Lung microvascular endothelial cell (primary cell): ENCODE results near the gene APMAP. TPM values are rescaled to one million over a fixed set of nuclear protein-coding genes. Genes with fewer than 3 reads are reported as not detected.
A peak's percentile ranks its signal among the peaks of the same experiment; 100 is the strongest.

Experiments
- DNase-seq, 2 donors: peaks; one replicate each; pipeline versions ENCODE4 v3.0.0 to v3.0.0-alpha.2; 2010; ENCODE audit warnings: low read depth in 2 of 2
- total RNA-seq: library from RNA; depleted of rRNA; stranded (reverse); fragments of >200 nt; gene quantifications from 2 replicates; pipeline ENCODE4 v1.2.1, GENCODE V29; 2014

The APMAP gene
- total RNA-seq: 63.9 and 68.2 TPM in 2 replicates

DNA sequence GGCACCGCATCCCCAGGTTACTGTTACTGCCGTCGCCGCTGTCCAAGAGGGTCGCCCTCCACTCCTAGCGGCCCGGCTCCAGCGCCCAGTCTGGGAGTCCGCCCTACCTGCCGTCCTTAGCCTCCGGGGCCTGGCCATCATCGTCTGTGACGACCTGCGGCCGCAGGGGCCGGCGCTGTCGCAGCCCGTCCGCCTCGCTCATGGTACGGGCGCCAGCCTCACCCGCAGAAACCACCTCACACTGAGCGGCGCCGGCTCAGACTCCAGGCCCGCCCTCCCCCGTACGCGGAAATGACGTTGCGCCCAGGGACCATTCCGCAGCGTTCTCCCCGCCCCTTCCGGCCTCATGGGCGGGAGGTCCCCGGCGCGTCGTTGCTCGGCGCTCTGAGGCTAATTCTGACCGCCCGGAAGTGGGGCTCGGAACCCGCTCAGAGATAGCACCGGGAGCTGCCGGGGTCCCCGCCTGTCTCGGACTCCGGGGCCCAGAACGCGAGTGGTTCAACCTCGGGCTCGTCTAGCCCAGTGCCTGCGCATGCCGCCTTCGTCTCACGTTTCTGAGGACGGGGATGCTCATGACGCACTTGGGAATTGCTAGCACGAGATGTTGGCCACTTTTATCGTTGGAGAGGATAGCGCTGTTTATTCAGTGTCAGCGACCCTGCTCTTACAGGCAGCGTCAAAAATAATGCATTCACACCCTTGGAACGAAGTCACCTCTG lies at the start of gene APMAP:
TSS of gene APMAP (minus strand) at position 265 of the 719 bp plus-strand sequence. CDS start at position 202, 63 bp downstream.
- peak; percentile 93 to 95 for DNase-seq

GRCh38 chr20:25041813-25042530 lies 49.4 kb upstream of the APMAP start:
- no peak for DNase-seq

GRCh38 chr20:25040438-25040831 lies 47.9 kb upstream of the APMAP start:
- peak in 1 of 2 donors; percentile 7 for DNase-seq

DNA sequence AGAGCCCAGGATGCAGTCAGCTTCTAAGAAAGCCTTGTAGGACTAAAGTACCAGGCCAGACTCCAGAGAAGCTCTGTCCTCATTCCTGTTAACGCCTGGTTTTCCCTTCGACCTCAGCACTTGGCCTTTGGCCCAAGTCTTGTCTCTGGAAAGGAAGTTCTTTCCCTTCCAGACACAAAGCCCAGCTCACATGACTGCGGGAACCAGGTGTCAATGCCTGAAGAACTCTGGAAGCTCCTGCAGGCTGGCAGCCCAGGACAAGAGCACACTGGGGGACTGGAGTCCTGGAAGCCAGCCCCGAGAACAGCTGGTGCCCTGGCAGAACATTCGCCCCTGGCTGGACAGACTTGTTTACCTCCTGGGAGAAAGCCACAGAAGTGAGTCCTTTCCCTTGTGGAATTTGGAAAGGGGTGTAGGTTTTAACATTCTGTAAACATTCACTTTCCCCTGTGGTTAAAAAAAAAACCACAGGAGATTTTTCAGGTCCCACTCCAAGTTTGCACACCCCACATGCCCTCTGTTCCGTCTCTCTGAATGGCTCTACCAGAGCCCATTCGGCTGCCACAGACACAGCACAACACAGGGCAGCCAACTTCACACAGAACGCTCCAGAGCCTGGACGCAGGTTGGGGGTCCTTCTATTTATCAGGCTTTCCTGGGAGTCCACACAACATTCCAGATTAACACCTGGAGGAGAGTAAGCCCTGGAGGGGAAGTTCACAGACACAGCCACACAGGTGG lies 47.3 kb upstream of the APMAP start:
- peak in 1 of 2 donors; percentile 59 for DNase-seq

DNA sequence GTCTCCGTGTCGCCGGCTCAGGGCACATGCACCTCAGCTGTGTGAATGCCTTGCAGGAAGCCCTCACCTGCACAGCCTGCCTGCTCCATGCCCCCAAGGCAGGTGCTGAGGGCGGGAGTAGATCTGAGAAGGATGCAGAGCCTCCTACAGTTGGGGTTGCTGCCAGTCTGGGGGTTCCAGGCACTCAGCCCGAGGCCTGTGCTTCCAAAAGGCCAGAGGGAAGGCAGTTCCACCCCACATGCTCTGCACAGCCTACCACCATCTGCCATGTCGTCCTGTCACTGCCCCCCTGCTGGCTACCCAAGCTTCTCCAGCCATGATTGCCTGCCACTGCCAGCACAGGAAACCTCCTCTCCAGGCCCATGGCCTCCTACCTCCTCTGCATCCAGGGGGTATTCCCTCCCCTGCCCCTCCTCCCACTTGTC lies 46.1 kb upstream of the APMAP start:
- no peak for DNase-seq

GRCh38 chr20:25038103-25038410 lies 45.5 kb upstream of the APMAP start:
- no peak for DNase-seq

DNA sequence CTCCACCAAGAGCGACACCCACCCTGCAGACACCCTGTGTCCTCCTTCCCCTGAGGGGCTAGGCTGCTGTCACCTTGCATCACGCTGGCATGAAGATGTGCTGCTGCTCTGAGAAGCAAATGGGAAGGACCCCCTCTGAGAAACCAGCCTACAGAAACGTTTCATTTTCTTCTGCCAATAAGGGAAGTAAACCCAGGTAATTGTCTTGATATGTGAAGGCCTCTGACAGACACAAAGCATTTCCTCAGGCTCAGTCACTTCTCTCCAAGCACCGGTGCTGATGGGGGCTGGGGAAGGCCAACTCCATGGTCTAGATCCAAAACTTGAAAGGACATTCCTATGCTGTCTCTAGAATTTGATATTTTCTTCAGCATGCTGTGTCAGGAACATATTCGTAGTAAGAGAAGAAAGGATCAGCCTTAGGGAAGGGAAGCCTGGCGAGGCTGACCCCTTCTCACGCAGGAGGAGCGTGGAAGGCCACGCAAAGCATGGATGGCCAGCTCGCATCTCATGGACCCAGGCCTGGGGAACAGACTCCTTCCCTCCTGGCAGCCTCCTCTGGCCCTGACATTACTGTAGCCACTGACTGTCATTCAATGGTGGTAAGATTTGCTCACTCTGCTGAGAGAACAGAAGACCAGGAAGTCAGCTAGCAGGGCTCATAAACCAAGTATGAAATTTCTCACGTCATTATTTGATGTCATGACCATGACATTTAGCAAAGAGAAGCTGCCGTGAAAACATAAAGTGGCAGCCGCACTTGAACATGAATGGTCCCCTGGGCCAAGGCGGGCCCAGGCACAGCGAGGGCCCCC lies 44.9 kb upstream of the APMAP start:
- no peak for DNase-seq

DNA sequence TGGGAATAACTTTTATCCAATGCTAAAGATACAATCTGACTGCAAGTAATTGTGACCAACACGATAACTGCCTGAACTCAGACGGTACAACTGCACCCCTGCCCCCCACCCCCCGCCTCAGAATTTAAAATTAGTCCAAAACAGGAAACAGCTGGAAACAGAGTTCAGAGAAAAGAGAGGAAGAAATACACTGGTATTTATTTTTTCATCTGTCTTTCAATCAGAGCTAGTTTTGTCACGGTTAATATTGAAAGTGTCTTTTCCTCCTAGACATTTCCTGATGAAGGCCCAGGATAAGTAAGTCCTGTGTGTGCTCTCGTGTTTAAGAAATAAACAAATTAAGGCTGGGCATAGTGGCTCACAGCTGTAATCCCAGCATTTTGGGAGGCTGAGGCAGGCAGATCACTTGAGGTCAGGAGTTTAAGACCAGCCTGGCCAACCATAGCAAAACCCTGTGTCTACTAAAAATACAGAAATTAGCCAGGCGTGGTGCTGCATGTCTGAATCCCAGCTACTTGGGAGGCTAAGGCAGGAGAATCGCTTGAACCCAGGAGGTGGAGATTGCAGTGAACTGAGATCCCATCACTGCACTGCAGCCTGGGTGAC lies 43.9 kb upstream of the APMAP start:
- DNase-seq: peak; percentile 36 to 55

DNA sequence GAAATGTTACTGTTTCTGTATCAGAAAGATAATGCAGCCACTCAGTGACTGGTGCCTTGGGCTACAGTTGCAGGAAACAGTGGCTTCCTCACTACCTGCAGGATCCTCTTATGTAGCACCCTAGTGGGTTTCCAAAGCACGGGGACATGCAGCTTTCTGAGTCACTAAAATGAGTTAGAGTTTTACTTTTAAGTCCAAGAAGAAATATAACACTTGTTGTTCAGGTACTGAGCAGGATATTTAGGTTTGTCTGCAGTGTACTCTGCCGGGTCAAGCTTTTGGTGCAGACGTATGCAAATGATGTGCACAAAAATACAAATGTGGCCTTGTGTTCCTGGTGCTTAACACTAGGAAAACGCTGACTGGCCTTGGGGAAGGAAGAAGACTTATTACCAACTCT lies 43.4 kb upstream of the APMAP start:
- no peak for DNase-seq

- no peak for DNase-seq
Measured at GRCh38 chr20:25033924-25034300, 41.4 kb upstream of the APMAP start.

GRCh38 chr20:25033265-25033923 lies 40.8 kb upstream of the APMAP start:
- peak in 1 of 2 donors; percentile 13 for DNase-seq

- DNase-seq: no peak
Measured at GRCh38 chr20:25032478-25033264, 40.1 kb upstream of the APMAP start.

DNA sequence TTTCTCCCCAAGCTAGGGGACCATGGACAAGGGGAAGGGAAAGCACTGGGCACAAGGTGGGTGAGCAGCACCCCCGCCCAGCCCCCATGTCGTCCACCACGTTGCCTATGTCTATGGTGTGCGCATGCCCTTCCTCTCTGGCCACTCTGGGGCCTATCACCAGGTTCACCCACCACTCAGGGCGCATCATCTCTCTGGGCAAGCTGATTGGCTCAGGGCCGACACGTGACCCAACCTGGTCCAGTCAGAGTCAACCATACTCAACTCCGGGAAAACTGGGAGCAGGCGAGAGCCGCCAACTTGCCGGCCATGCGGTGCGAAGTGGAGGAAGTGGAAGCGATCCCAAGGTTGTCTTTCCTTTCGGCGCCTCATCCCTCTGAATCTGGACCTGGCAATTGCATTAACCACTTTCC lies 39.5 kb upstream of the APMAP start:
- DNase-seq: no peak

- DNase-seq: no peak
Measured at GRCh38 chr20:25031241-25031640, 38.7 kb upstream of the APMAP start.

GRCh38 chr20:25030649-25031207 lies 38.2 kb upstream of the APMAP start:
- no peak for DNase-seq

- DNase-seq: no peak
Measured at GRCh38 chr20:25030007-25030648, 37.6 kb upstream of the APMAP start.

- no peak for DNase-seq
Measured at GRCh38 chr20:25025986-25026605, 33.5 kb upstream of the APMAP start.

DNA sequence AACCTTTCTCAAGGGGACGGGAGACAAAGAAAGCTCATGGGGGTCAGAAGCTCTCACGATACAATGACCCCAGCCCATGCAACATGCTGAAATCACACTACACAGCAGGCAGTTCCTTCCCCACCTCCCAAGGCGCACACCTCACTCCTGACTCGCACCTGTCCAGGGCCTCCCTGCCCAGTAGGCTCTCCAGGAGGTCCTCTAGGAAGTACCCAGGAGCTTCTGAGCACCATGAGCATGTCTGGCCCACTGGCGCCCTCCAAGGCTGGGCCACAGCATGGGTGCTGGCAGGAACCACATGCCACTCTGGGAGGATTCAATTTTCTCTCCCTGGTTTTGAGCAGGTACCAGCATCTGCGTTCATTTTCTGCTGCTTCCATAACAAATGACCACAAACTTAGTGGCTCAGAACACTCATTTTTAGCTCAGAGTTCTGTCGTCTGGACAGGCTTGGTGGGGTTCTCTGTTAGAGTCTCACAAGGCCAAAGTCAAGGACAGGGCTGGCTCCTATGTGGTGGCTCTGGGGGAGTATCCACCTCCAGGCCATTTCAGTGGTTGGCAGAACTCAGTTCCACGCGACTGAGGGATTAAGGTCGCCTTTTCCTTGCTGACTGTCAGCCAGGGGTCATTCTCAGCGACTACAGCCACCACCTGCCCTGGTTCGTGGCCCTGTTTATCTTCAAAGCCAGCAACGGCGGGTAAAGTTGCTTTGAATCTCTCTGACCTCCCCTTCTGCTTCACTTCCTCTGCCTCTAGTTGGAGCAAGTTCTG lies 32.7 kb upstream of the APMAP start:
- DNase-seq: no peak
